ENCODE results near the gene ADGRL1. TPM values are rescaled to one million over a fixed set of nuclear protein-coding genes. Genes with fewer than 3 reads are reported as not detected.
"Not testable (repeated sequence)": the region's sequence is repeated elsewhere in the genome, so short reads cannot be mapped to it uniquely, and the experiment has no call there.

Gene ADGRL1
- total and polyA plus RNA-seq, 4 experiments from 2014 or later: 0.55 to 22.0 (median 10.3) TPM

DNA sequence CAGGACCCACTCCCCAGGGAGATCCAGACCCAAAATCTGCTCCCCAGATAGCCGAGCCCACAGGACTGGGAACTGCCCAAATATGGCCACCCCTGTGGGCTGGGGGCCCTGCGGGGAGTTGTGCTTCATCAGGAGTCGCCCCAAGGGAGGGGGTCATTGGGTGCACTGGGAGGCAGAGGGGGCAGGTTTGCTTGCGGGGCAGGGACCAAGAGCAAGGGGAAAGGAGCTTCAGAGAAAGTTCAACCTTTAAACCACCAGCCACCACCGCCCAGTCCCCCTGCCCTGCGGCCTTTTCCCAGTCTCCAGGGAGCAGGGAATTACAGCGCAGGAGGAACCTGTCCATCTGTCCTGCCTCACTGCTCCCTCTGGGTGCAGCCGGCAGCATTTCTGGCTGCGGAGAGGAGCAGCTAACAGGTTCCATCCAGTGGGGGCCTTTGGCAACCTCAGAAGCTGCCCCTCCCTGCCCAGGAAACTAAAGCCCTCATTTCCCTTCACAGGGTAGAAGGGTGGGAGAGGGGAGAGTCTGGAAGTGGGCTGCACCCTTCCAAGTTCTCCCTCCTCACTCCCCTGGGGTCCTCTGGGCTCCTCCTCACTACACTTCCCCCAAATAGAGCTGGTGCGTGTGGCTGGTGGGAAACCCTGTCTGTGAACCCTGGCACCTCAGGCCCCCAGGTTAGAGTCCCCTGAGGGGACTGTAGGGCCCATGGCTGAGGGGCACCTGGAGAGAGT lies 55.8 kb downstream of the ADGRL1 start:
- H3K27ac Mint-ChIP-seq: peak overlapping the region; percentile 90 to 99 (median 98)
- H3K9me3 Mint-ChIP-seq: no peaks in the 10 kb centered on the region
- peaks cover 17 to 47% (median 29%) of the 10 kb centered on the region in 4 donors for H3K4me1 Mint-ChIP-seq
- intact Hi-C loops (cut with micrococcal nuclease): no loop called here
- DNase-seq: no peak
- POLR2A ChIA-PET (ENCODE audit: partially characterized antibody): interaction anchor here (0.6 to 4.5 kb wide), 15 partner anchors 8 to 368 kb away, joined by 3 to 48 read pairs (median 4); partner anchors contain the start of genes ADGRE5, ADGRL1, ASF1B and DNAJB1
- no peaks in the 10 kb centered on the region for H3K27me3 ChIP-seq (ENCODE audit: insufficient read depth, low read length)
- no peaks in the 10 kb centered on the region for H3K27me3 Mint-ChIP-seq
- H3K4me3 ChIP-seq (ENCODE audit: low read length in 2 of 2): peak overlapping the region; percentile 17 to 52
- CTCF ChIA-PET (ENCODE audit: partially characterized antibody): interaction anchor here (0.6 to 4.3 kb wide), 3 partner anchors 14 to 846 kb away, joined by 3 to 29 read pairs (median 5); partner anchors contain the start of gene ASF1B
- H3K27ac ChIP-seq (ENCODE audit: low read depth, low read length): peak overlapping the region; percentile 74
- H3K4me1 ChIP-seq (ENCODE audit: insufficient read depth, low read length): peaks cover 34% of the 10 kb centered on the region
- H3K4me3 Mint-ChIP-seq: peak overlapping the region; percentile 78 to 90 (median 83)
- peaks cover 10% of the 10 kb centered on the region for H3K36me3 ChIP-seq (ENCODE audit: insufficient read depth, low read length)
- H3K9me3 ChIP-seq (ENCODE audit: control insufficient read depth in 1 of 2, low read length in 2 of 2): no peaks in the 10 kb centered on the region
- H3K36me3 Mint-ChIP-seq: peaks cover 4 to 10% of the 10 kb centered on the region in 2 donors

GRCh38 chr19:14149509-14149994 lies 56.4 kb downstream of the ADGRL1 start:
- no peaks in the 10 kb centered on the region for H3K27me3 ChIP-seq (ENCODE audit: insufficient read depth, low read length)
- H3K4me1 ChIP-seq (ENCODE audit: insufficient read depth, low read length): peaks cover 36% of the 10 kb centered on the region
- peaks cover 10% of the 10 kb centered on the region for H3K36me3 ChIP-seq (ENCODE audit: insufficient read depth, low read length)
- intact Hi-C loops (cut with micrococcal nuclease): loop anchor here (1.0 kb wide), 1 partner anchor 12 kb away; no protein-coding TSS in a partner anchor
- Mint-ChIP-seq H3K27me3 (no peaks in the 10 kb centered on the region), H3K4me1 (peaks cover 15 to 47% (median 30%) of the 10 kb centered on the region in 4 donors), H3K4me3 (peak overlapping the region; percentile 78 to 90 (median 83)), H3K36me3 (peaks cover 4 to 6% of the 10 kb centered on the region in 2 donors), H3K9me3 (no peaks in the 10 kb centered on the region), H3K27ac (peak overlapping the region; percentile 90 to 99 (median 98))
- peak; percentile 66 to 74 (median 70) for DNase-seq
- peak overlapping the region; percentile 74 for H3K27ac ChIP-seq (ENCODE audit: low read depth, low read length)
- ChIA-PET CTCF (ENCODE audit: partially characterized antibody) (interaction anchor here (0.6 to 4.3 kb wide), 4 partner anchors 14 to 845 kb away, joined by 3 to 29 read pairs (median 4); partner anchors contain the start of gene ASF1B), POLR2A (ENCODE audit: partially characterized antibody) (interaction anchor here (0.6 to 4.5 kb wide), 14 partner anchors 9 to 369 kb away, joined by 3 to 48 read pairs (median 4); partner anchors contain the start of genes ADGRE5, ADGRL1, ASF1B and DNAJB1)
- H3K4me3 ChIP-seq (ENCODE audit: low read length in 2 of 2): peak overlapping the region; percentile 17 to 52
- no peaks in the 10 kb centered on the region for H3K9me3 ChIP-seq (ENCODE audit: control insufficient read depth in 1 of 2, low read length in 2 of 2)

DNA sequence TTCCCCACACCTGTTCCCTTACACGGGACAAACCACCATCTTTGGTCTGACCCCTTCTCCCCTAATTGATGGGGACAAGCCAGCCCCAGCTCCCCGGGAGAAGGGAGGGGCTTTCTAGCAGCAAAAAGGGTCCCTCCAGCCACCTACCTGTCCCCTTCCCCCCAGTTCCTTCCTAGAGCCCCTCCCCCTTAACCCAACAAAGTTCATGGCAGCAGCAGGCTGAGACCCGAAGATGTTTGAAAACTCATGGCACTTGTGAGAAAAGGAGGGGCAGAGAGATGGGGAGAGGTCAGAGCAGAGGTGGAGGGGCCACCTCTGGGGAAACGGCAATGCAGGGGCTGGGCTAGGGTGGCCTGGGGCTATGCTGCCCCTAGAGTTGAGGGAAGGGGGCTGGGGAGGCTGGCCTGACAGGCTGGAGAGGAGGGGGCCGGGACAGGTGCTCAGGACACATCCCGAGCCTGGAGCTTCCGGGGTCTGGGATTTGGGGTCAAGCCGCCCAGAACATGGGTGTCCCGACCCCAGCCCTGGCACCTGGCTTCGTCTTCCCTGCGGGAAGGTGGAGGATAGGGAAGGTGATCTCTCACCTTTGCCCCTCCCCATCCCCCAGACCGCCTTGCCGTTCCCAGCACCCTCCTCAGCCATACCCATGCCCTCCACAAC lies 57.1 kb downstream of the ADGRL1 start:
- peak overlapping the region; percentile 17 to 52 for H3K4me3 ChIP-seq (ENCODE audit: low read length in 2 of 2)
- CTCF ChIA-PET (ENCODE audit: partially characterized antibody): interaction anchor here (0.7 to 4.3 kb wide), 9 partner anchors 8 to 818 kb away, joined by 3 to 29 read pairs (median 4); partner anchors contain the start of gene ASF1B
- peak overlapping the region; percentile 90 to 99 (median 98) for H3K27ac Mint-ChIP-seq
- POLR2A ChIA-PET (ENCODE audit: partially characterized antibody): interaction anchor here (0.9 to 4.5 kb wide), 11 partner anchors 10 to 370 kb away, joined by 3 to 48 read pairs (median 4); partner anchors contain the start of genes ADGRE5, ASF1B and DNAJB1
- no peaks in the 10 kb centered on the region for H3K27me3 ChIP-seq (ENCODE audit: insufficient read depth, low read length)
- peak overlapping the region; percentile 74 for H3K27ac ChIP-seq (ENCODE audit: low read depth, low read length)
- H3K27me3 Mint-ChIP-seq: no peaks in the 10 kb centered on the region
- H3K36me3 Mint-ChIP-seq: peaks cover 4% of the 10 kb centered on the region in 2 donors
- peaks cover 10% of the 10 kb centered on the region for H3K36me3 ChIP-seq (ENCODE audit: insufficient read depth, low read length)
- peaks cover 36% of the 10 kb centered on the region for H3K4me1 ChIP-seq (ENCODE audit: insufficient read depth, low read length)
- peak overlapping the region; percentile 78 to 90 (median 83) for H3K4me3 Mint-ChIP-seq
- intact Hi-C loops (cut with micrococcal nuclease): loop anchor here (1.0 kb wide), 2 partner anchors 12 to 18 kb away; no protein-coding TSS in a partner anchor
- DNase-seq: no peak
- no peaks in the 10 kb centered on the region for H3K9me3 ChIP-seq (ENCODE audit: control insufficient read depth in 1 of 2, low read length in 2 of 2)
- H3K4me1 Mint-ChIP-seq: peaks cover 15 to 43% (median 30%) of the 10 kb centered on the region in 4 donors
- H3K9me3 Mint-ChIP-seq: no peaks in the 10 kb centered on the region

- ChIA-PET CTCF (ENCODE audit: partially characterized antibody) (interaction anchor here (1.0 to 4.3 kb wide), 8 partner anchors 8 to 201 kb away, joined by 3 to 29 read pairs (median 4); partner anchors contain the start of gene ASF1B), POLR2A (ENCODE audit: partially characterized antibody) (interaction anchor here (0.7 to 4.5 kb wide), 6 partner anchors 10 to 233 kb away, joined by 3 to 48 read pairs (median 10); partner anchors contain the start of genes ADGRE5 and ASF1B)
- H3K4me3 ChIP-seq (ENCODE audit: low read length in 2 of 2): no peak overlapping the region
- Mint-ChIP-seq H3K36me3 (peaks cover 2% of the 10 kb centered on the region in 2 donors), H3K4me3 (peak overlapping the region in 7 of 8 donors; percentile 51 to 68 (median 62)), H3K27me3 (no peaks in the 10 kb centered on the region), H3K9me3 (no peaks in the 10 kb centered on the region), H3K27ac (peak overlapping the region; percentile 90 to 99 (median 97)), H3K4me1 (peaks cover 15 to 43% (median 28%) of the 10 kb centered on the region in 4 donors)
- H3K9me3 ChIP-seq (ENCODE audit: control insufficient read depth in 1 of 2, low read length in 2 of 2): no peaks in the 10 kb centered on the region
- intact Hi-C loops (cut with micrococcal nuclease): loop anchor here (1.0 kb wide), 1 partner anchor 19 kb away; no protein-coding TSS in a partner anchor
- peak overlapping the region; percentile 74 for H3K27ac ChIP-seq (ENCODE audit: low read depth, low read length)
- H3K36me3 ChIP-seq (ENCODE audit: insufficient read depth, low read length): peaks cover 10% of the 10 kb centered on the region
- no peaks in the 10 kb centered on the region for H3K27me3 ChIP-seq (ENCODE audit: insufficient read depth, low read length)
- peaks cover 36% of the 10 kb centered on the region for H3K4me1 ChIP-seq (ENCODE audit: insufficient read depth, low read length)
- DNase-seq: peak in 4 of 5 donors; percentile 35 to 47 (median 41)
Observed at GRCh38 chr19:14147797-14148605, 58.0 kb downstream of the ADGRL1 start.

DNA sequence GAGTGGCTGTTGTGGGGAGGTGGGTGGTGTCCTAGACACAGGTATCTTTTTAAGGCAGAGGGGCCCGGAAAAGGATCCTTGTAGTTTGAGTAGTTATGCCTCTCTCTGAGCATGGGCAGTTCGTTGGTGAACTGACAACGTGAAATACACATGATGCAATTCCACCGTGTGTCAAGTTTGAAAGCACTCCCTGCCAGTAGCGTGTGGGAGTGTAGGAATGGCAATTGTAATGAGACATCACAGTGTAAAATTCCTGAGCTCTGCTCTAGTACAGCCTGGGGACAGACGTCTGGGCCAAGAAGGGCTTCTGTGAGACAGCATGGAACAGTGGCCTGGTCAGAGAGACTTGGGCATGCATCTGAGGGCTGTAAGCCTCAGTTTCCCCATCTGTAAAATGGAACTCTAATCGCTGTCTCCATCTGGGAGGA lies 59.2 kb downstream of the ADGRL1 start:
- DNase-seq: no peak
- Mint-ChIP-seq H3K36me3 (no peaks in the 10 kb centered on the region), H3K4me1 (peaks cover 22 to 53% (median 37%) of the 10 kb centered on the region in 4 donors), H3K4me3 (no peak overlapping the region), H3K27ac (peak overlapping the region in 2 of 7 donors; percentile 72 to 93), H3K27me3 (no peaks in the 10 kb centered on the region), H3K9me3 (no peaks in the 10 kb centered on the region)
- POLR2A ChIA-PET (ENCODE audit: partially characterized antibody): interaction anchor here (2.6 to 4.5 kb wide), 3 partner anchors 10 to 21 kb away, joined by 11 to 48 read pairs (median 33); partner anchors contain the start of gene ASF1B
- no peak overlapping the region for H3K4me3 ChIP-seq (ENCODE audit: low read length in 2 of 2)
- H3K27me3 ChIP-seq (ENCODE audit: insufficient read depth, low read length): no peaks in the 10 kb centered on the region
- intact Hi-C loops (cut with micrococcal nuclease): no loop called here
- no peak overlapping the region for H3K27ac ChIP-seq (ENCODE audit: low read depth, low read length)
- H3K4me1 ChIP-seq (ENCODE audit: insufficient read depth, low read length): peaks cover 36% of the 10 kb centered on the region
- peaks cover 1% of the 10 kb centered on the region for H3K36me3 ChIP-seq (ENCODE audit: insufficient read depth, low read length)
- CTCF ChIA-PET (ENCODE audit: partially characterized antibody): interaction anchor here (3.0 to 4.3 kb wide), 2 partner anchors 11 to 201 kb away, joined by 15 to 29 read pairs; partner anchors contain the start of gene ASF1B
- H3K9me3 ChIP-seq (ENCODE audit: control insufficient read depth in 1 of 2, low read length in 2 of 2): no peaks in the 10 kb centered on the region

DNA sequence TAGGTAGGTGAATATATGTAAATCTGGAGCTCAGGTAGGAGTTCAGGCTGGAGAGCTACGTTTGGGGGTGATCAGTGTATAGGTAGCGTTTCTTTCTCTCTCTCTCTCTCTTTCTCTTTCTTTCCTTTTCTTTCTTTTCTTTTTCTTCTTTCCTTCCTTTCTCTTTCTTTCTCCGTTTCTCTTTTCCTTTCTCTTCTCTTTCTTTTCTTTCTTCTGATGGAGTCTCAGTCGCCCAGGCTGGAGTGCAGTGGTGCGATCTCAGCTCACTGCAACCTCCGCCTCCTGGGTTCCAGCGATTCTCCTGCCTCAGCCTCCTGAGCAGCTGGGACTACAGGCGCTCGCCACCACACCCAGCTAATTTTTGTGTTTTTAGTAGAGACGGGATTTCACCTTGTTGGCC lies 59.8 kb downstream of the ADGRL1 start:
- intact Hi-C loops (cut with micrococcal nuclease); DNase-seq; H3K9me3 Mint-ChIP-seq; H3K27ac ChIP-seq (ENCODE audit: low read depth, low read length); H3K9me3 ChIP-seq (ENCODE audit: control insufficient read depth in 1 of 2, low read length in 2 of 2); H3K36me3 ChIP-seq (ENCODE audit: insufficient read depth, low read length); H3K4me3 ChIP-seq (ENCODE audit: low read length in 2 of 2); H3K27me3 Mint-ChIP-seq; H3K36me3 Mint-ChIP-seq; H3K27me3 ChIP-seq (ENCODE audit: insufficient read depth, low read length): not testable (repeated sequence)
- H3K4me3 Mint-ChIP-seq: peak overlapping the region in 2 of 8 donors; percentile 49 to 52
- peaks cover 22 to 51% (median 37%) of the 10 kb centered on the region in 4 donors for H3K4me1 Mint-ChIP-seq
- ChIA-PET POLR2A (ENCODE audit: partially characterized antibody) (interaction anchor here (1.0 to 2.6 kb wide), 3 partner anchors 9 to 202 kb away, joined by 3 to 11 read pairs (median 3); partner anchors contain the start of genes ASF1B and PRKACA), CTCF (ENCODE audit: partially characterized antibody) (interaction anchor here (1.1 to 3.0 kb wide), 6 partner anchors 9 to 335 kb away, joined by 3 to 16 read pairs (median 4); partner anchors contain the start of gene ASF1B)
- peak overlapping the region in 6 of 7 donors; percentile 23 to 81 (median 60) for H3K27ac Mint-ChIP-seq
- peaks cover 36% of the 10 kb centered on the region for H3K4me1 ChIP-seq (ENCODE audit: insufficient read depth, low read length)
